GM23248 (cell line): ENCODE data around the gene RTKN2.

Source experiments
- EZH2 ChIP-seq: fragments of 200-600 bp; sonication (generic); IDR thresholded peaks from 2 replicates; pipeline ENCODE4 v1.6.1; 2018; ENCODE audit warnings: antibody characterized with exemption, mild to moderate bottlenecking; ENCODE audit not compliant: insufficient read depth, poor library complexity, severe bottlenecking
- EZH2phosphoT487 ChIP-seq: fragments of 200-600 bp; sonication (generic); IDR thresholded peaks from 2 replicates; pipeline ENCODE4 v1.6.1; 2018; ENCODE audit warnings: antibody characterized with exemption, moderate library complexity, mild to moderate bottlenecking, low read depth; ENCODE audit not compliant: insufficient read depth

GRCh38 chr10:62230344-62231121 is 38.1 kb downstream of the RTKN2 start:
- no peak for TF ChIP-seq EZH2phosphoT487
- no peak for TF ChIP-seq EZH2
